Raji (cell line): ENCODE results near the gene SORCS1.

Source experiments
- POLR2A ChIP-seq: IDR thresholded peaks from 2 replicates; pipeline ENCODE4 v1.6.1; 2011; ENCODE audit warnings: low read depth, low read length, control low read depth; ENCODE audit not compliant: insufficient read depth

SORCS1 gene

DNA sequence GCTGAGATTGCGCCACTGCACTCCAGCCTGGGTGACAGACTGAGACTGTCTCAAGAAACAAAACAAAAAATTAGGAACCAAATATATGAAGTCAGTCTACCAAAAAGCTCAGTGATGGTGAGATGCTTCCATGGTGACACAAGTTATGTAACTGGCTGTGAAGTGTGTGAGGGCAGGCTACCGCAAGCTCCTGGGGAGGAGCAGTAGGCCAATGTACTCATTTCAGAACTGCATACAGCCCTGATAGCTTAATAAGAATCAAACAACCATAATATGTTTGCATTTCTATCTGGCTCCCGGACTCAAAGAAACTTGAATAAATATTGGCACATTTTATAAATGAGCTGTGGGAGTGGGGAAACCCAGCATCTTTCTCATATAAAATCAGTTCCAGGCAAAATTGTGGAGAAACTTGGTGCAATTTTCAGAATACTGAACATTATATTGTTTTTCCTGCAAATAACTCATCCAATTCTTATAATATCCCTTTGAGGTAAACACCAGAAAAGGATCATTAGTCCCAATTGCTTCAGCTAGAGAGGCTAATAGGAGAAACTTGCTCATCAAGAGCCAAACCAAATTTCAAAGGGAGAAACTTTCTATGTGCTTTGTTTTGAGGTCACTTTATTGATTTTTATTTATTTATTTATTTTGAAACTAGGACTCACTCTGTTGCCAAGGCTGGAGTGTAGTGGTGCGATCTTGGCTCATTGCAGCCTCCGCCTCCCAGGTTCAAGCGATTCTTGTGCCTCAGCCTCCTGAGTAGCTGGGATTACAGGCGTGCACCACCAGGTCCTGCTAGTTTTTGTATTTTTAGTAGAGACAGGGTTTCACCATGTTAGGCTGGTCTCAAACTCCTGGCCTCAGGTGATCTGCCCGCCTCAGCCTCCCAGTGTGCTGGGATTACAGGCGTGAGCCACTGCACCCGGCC, 127.0 kb downstream of the SORCS1 start:
- no peak for TF ChIP-seq POLR2A

DNA sequence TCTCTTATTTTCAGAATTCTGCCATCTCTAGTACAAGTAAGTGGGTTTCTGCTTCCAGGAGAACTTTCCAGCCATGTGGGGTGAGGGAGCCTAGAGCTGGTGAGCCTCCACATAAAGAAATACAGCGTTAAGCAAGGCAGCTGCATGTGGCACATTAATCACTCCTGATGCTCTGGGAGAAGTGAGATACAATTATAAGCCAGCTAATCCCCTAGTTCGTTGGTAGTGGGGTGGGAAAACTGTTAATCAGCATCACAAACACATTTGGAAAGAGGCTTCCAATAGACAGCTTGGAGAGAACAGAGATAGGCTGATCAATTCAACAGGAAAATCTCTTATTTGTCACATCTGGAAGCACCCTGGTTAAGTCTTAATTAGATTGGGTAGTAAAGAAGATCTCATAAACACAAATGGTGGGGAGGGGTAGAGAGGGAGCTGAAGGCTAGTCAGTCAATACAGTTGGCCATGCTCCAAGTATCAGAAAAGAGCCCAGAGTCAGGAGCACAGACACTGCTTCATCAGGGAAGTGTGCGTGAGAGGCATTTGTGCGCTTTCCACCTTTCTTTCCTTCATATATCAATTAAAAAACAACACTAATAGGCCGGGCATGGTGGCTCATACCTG, 130.6 kb downstream of the SORCS1 start:
- TF ChIP-seq POLR2A = no peak

DNA sequence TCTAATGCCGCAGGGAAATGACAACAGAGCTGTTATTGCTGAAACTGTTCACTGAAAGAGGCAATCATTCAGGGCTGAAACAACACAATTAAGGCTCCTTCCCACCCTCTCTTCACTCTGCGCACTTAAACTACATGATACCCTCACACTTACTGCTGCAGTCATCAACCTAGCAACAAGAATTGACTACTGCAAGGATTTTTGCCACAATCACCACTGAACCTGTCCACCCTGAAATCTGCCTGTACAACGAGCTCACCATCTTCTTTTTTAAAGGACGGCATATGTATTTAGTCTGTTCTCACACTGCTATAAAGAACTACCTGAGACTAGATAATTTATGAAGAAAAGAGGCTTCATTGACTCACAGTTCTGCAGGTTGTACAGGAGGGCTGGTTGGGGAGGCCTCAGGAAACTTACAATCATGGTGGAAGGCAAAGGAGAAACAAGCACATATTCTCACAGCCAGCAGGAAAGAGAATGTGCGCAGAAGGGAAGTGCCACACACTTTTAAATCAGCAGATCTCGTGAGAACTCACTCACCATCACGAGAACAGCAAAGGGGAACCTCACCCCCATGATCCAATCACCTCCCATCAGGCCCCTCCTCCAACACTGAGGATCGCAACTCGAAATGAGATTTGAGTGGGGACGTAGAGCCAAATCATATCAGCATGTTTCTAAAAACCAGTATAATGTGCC, 131.7 kb downstream of the SORCS1 start:
- no peak for TF ChIP-seq POLR2A

DNA sequence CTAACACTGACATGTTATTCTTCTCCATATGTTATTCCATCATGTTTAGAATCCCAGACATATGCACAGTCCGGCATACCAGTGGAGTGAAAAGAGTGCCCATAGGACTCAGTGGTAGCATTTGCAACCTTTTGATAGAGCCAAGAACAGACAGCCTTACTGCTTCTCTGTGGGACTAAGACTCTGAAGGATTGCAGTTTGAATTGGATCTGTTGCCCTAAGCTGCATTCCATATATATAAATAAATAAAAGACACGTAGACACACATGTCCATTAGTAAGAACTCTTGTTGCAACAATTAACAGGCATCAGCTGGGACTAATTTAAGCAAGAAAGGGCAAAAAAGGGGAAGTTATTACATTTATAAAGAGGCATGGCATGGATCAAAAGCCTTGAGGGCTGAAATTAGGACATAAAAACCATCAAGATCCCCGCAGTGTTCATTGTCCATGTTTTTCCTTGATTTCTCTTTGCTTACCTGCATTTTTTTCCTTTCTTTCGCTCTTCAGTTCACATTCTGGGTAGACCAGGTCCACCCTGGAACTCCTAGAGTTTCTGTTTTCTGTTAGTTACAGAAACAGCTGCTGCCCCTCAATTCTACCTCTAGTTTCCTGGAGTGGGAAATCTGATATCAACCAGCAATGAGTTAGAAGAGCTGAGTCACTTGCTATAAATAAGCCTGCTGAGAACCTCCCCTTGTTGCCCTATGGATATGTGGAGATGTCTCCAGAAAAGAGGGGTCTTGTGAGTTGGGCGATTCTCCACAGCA, 132.4 kb downstream of the SORCS1 start:
- no peak for TF ChIP-seq POLR2A

DNA sequence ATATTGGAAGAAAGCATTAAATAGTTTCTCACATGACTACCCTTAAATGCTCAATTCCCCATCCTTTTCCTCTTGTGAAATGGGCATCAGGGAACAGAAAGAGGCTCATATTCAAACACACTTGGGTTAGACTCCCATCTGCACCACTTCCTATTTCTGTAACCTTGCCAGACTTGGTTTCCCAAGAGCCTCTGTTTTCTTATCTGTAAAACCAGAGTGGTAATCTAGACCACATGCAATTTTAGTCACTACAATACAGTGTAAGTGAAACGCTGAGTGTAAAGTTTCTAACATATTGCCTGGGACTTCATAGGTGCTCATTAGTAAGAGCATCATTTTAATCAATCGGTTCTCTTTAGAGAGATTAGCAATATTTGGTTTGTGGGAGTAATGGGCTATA, 136.3 kb downstream of the SORCS1 start:
- TF ChIP-seq POLR2A = no peak

DNA sequence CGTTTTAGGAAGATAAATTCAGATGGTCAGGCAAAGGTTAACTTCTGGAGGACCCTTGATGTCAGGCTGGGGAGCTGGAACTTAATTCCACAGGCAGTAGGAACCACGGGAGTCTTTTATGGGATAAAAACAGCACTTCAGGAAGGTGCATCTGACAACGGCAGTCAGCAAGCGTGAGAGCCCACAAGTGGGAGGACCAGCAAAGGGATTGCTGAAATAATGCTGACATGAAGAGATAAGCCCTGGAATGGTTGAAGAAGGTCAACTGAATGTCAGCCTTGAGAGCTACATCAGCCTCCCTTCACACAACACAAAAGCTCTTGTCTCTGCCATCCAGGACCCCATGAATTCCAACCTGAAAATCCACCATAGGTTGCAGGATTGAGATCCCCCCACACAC, 138.8 kb downstream of the SORCS1 start:
- no peak for TF ChIP-seq POLR2A

DNA sequence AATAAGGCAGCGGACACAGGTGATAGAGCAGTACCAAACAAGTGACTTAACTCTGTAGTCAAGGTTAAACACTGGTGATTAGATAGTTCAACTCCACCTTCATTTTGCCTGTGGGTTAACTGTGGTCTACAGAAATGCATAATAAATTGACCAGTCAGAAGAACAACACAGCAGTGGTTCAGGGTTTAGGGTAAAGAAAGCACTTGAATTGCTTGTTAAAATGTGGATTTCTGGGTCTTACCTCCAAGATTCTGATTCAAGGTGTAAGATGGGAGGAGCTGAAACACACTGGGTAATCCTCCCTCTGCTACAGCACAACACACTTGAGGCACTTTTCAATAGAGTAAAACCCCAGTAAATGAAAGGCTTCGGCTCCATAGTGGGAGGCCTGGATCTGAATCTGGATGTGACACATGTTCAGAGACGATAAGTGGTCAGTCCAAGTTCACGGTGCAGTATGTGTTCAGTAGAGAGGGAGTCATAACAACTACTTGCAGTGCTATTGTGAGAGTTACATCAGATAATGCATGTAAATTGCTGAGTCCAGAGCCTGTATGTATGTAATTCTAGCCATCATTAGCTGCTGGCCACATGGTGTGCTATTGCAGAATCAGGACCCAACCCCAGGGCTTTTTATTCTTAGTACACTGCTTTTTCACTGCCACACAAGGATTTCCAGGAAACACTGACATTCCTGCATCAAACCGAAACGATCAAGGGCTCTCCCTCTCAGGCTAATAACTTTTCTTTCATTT, 141.7 kb downstream of the SORCS1 start:
- no peak for TF ChIP-seq POLR2A

DNA sequence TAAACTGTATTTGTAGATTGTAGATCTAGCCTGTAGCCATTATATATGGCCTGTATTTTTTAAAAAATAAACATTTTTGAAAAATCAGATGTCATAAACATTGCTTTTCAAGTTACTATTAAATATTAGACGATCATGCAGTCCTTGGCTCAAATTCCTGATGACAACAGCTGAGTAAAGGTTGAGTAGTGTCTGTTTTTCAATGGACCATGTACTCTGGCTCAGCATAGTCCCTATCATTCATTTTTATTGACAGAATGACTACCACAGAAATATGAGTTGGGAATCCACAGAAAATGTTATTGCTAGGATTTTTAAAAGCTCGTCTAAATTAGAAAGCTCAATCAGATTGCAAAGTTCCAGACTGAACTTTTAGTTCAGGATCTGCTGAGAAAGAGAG, 145.4 kb downstream of the SORCS1 start:
- TF ChIP-seq POLR2A = no peak

DNA sequence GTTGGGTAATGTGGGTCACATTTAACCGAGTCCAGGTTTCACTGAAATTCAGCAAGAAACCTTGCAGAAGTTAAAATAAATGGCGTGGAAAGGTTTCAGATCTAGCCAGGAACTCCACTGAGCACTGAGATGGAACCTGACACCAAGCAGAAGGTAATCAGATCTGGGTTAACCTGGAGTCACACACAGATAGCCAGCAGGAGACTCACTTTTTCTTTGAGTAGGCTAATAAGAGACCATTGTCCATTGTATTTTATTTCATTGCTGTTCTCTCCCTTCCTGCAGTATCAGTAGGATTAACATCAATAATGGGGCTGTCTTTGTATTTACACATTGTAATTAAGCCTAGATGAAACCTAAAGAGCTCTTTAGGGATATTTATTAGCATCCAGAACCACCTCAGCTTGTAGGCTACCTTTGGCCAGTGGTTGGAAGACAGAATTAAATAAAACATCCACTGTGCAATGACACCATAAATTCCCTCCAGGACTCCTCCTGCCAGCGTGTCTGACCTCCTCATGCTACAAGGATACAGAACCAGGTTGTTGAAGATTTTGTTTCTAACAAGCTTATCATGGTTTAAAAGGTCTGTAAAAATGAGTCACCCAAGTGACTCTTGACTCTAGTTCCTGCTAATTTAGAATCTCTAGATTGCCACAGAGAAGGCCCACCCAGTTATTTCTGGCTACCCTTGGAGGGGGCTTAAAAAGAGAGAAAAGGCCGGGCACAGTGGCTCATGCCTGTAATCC, 151.1 kb downstream of the SORCS1 start:
- no peak for TF ChIP-seq POLR2A

DNA sequence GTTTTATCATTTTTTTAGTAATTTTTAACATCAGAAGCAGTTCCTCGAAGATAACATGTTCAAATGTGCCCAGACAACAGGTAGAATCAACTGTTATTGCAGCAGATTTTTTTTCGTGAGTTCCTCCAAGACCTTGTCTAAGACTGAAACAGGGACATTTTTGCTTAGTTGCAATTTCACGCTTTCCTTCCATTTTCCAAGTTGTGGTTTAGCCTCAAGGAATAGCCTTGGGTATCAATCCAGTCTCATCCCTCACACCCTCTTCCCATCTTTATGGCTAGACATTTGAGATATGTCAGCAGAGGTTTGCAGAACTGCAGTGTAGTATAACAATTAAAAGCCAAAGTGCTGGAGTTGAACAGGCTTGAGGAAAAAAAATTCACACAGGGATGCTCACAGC, 152.5 kb downstream of the SORCS1 start:
- no peak for TF ChIP-seq POLR2A

DNA sequence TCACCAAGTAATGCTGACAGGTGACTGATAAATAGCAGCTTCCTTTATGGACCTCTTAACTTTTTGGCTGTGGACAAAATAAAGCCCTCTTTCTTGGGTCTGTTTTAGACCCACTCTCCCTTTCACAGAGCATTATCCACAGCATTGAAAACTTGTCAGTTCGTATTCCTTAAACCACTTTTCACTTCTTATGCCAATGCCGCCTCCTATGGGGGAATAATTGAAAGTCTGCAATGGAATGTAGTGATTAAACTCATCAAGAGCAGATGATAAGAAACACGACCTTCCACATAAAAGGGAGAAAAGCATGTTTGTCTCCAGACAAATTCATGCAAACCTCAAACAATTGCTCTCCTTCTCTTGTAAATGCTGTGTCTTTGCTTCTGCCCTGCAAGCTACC, 153.4 kb downstream of the SORCS1 start:
- no peak for TF ChIP-seq POLR2A

DNA sequence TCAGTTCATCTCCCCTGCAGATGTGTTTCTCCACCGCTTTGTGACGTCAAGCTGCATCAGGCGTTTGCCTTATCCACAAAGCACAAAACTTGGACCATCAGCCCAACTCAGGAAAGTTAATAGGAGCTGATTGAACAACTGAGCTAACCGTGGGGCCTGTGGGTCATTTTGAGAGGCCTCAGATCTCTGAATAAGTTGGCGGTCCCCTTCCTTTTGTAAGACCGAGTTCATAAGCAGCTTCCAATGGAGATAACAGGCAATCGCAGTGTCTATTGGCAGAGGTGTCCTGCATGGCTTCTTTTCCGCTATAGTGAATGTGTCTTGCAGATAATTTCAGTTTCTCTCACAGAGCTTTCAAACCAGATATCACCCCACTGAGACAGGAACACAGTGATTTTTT, 154.0 kb downstream of the SORCS1 start:
- TF ChIP-seq POLR2A = no peak

DNA sequence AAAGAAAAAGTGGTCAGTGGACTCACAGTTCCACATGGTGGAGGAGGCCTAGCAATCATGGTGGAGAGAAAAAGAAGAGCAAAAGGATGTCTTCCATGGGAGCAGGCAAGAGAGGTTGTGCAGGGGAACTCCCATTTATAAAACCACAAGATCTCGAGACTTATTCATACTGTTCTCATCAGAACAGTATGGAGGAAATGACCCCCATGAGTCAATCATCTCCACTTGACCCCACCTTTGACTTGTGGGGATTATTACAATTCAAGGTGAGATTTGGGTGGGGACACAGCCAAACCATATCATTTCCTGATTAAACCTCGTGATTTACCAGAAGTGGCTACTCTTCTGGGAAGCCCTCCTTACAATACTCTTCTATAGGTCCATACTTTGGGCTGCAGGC, 160.1 kb downstream of the SORCS1 start:
- no peak for TF ChIP-seq POLR2A

DNA sequence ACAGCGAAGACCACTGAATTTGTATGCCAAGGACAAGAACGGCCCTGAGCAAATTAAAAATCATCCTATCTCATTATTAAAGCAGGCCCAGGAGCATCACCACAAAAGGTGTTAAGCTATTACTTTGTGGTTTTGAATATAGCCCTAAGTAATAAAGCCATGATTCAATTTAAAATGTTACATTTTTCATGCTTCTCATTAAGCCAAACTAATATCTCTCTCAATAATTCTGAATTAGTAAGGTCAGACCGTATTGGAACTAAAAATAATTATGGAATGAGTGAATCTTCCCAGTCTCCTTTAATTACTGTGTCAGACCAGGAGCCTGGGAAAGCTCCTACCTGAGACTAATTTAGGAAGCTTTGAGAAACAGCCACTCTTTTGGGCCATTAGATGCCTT, 162.4 kb downstream of the SORCS1 start:
- TF ChIP-seq POLR2A = no peak

DNA sequence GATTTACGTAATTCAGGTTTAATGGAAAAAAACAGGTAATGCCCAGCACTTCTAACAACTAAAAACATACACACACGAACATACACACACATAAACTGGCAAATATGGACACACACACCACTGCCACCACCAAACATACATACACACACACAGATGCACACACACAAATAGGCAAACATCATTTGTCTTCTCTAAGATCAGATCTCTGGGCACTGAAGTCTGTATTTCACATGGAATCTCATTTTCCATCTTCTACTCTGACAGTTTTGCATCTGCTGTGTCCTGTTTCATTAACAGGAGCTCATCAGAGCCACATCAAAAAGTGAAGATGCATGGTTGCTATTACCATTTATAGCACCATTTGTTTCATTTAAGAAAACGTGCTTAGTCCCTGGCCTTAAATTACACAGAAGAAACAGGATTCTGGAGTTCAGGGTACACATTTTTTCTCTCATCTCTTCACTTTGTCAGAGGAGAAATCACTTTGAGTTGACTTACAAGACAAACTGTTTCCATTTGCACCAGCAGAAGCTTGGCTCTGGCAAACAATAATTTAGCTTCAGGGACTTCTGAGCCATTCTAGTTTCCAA, 165.3 kb downstream of the SORCS1 start:
- TF ChIP-seq POLR2A = no peak
